T-helper 17 cell (primary cell): ENCODE measurements around the gene GRIFIN. TPM values are rescaled to one million over a fixed set of nuclear protein-coding genes. Genes with fewer than 3 reads are reported as not detected.
A peak's percentile ranks its signal among the peaks of the same experiment; 100 is the strongest.

Experiments used
- ATAC-seq: fragments of 150-1000 bp; cut with Tn5 transposase; 2 replicates; pipeline ENCODE4 v1.10.0; 2021; ENCODE audit warnings: mild to moderate bottlenecking, moderate library complexity
- DNase-seq, 3 donors: peaks; one replicate each; pipeline versions ENCODE4 v3.0.0 to v3.0.0-alpha.2; 2020 to 2021
- H3K9me3 ChIP-seq: one replicate; pipeline ENCODE4 v1.7.0; 2013; ENCODE audit warnings: low read length, mild to moderate bottlenecking; ENCODE audit not compliant: control insufficient read depth, poor library complexity, severe bottlenecking
- H3K27ac Mint-ChIP-seq: one replicate; pipeline ENCODE4 v1.8.0; 2022; ENCODE audit warnings: mild to moderate bottlenecking, moderate library complexity, mixed read lengths
- H3K27me3 Mint-ChIP-seq: one replicate; pipeline ENCODE4 v1.8.0; 2022; ENCODE audit warnings: mixed read lengths
- H3K36me3 Mint-ChIP-seq: one replicate; pipeline ENCODE4 v1.8.0; 2022; ENCODE audit warnings: low read depth, mixed read lengths
- H3K4me1 Mint-ChIP-seq: one replicate; pipeline ENCODE4 v1.8.0; 2022; ENCODE audit warnings: mild to moderate bottlenecking, mixed read lengths
- H3K4me3 Mint-ChIP-seq: one replicate; pipeline ENCODE4 v1.8.0; 2022; ENCODE audit warnings: mild to moderate bottlenecking, moderate library complexity, mixed read lengths
- total RNA-seq, 4 donors: library from RNA in 2 of 4; stranded (reverse) in 2 of 4; gene quantifications; one replicate each; pipeline ENCODE4 v1.2.3 and lab custom pipeline; 2022 to 2026

GRIFIN gene
- total RNA-seq, 2 donors from 2014 or later: not detected

DNA sequence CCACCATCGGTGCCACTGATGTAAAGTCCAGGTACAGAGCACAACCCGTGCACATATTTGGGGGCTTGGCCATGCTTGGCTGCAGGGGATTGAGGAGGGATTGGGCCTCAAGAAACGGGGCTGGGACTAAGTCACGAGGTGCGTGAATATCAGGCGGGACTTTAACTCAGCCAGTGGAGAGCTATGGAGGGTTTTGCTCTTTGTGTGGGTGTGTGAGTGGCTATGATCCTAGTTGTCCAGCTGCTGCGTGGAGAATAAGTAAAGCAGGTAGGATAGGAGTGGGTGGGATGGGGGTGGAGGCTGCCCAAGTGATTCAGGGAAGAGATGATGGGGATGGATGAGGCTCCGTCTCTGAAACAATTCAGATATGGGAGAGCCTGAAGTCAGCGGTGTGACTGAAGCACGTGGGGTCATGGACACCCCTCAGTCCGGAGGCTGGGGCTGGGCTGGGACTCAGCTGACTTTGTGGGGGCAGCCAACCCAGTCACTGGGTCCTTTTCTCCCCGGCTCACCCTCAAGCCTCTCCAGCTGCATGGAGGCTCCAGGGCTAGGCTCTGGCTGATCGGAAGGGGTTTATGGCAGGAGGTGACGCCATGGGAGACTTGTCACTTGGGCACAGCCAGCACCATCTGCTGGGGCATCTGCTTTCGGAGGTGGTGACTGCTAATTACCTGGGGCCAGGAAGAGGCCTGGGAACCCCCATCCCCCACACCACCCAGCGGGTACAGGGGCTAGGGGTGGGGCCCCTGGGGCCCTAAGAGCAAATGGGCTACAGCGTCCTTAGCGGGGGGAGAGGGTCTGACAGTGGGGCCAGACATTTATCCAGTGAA lies 41.7 kb upstream of the GRIFIN start:
- DNase-seq: no peak
- H3K36me3 Mint-ChIP-seq: peaks cover 4% of the 10 kb centered on the region

DNA sequence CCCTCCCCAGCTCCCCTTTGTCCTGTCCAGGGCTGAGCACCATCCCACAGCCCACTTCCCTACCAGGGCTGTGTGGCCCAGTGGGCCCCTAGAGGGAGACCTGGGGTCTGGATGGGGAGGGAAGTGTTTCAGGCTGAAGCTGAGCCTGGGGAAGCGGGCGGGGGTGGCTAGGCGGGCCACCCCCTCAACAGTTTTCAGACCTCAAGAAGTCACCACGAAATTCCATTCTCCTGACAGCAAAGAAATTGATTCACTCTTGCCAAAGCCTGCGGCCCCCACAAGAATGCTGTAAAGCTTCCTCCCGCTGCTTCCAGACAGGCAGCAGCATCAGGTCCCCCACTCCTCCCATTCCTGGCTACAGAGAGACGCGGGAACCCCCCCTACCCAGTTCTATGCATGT lies 40.8 kb upstream of the GRIFIN start:
- no peaks in the 10 kb centered on the region for H3K9me3 ChIP-seq
- Mint-ChIP-seq H3K4me3 (no peak overlapping the region), H3K4me1 (peaks cover 29% of the 10 kb centered on the region), H3K27me3 (no peaks in the 10 kb centered on the region), H3K36me3 (no peaks in the 10 kb centered on the region), H3K27ac (peak overlapping the region; percentile 12)
- ATAC-seq (no peak), DNase-seq (no peak)

More for the DNA sequence above, 41.7 kb upstream of the GRIFIN start:
- H3K27me3 Mint-ChIP-seq: no peaks in the 10 kb centered on the region
- H3K9me3 ChIP-seq: no peaks in the 10 kb centered on the region
- peaks cover 26% of the 10 kb centered on the region for H3K4me1 Mint-ChIP-seq
- H3K4me3 Mint-ChIP-seq: peak overlapping the region; percentile 83
- no peak for ATAC-seq
- peak overlapping the region; percentile 12 for H3K27ac Mint-ChIP-seq

DNA sequence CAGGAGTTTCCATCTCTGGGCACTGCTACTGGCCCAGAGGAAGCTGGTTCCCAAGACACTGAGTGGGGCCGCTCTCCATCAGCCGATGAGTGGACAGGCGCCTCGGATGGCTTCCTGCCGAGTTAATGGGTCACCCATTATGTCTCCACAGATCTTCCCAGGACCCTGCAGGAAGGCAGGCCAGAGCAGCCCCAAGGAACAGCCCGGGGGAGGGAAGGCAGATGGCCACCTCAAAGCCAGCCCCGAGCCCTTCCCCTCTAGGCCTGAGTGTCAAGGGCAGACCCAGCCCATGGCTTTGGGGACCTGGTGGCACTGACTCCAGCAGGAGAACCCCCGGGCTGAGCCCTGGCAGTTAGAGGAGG lies 40.0 kb upstream of the GRIFIN start:
- no peak overlapping the region for H3K27ac Mint-ChIP-seq
- ATAC-seq: no peak

DNA sequence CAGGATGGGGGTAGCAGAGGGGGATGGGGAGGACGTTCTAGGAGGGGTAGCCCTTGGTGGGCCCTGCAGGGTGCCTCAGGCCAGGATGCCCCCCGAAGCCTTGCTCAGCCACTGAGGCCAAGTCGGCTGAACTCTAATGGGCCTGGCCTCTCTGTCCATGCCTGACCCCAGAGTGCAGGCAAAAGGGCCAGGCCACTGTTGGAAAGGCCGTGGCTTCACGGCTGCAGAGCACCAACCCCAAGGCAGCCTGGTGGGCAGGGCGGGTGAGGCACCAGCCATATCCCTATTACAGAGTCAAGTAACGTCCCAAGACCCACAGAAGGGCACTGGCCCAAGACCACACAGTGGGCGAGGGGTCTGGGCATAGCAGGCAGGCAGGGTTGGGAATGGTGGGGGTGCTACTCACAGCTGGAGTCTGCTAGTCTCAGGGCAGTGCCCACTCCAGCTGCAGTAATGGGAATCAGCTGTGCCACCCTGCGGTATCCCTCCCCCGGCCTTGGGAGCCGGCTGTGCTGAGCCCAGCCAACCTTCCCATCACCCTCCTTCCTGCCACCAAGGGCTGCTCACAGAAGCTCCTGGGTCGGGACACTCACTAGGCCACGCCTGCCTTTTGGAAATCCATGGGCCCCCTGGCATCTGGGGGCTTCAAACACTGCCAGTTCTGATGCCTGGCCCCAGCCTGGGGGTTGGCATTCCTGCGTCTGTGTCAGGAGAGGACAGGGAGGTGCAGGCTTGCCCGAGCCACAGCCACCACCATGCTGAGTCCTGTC lies 39.4 kb upstream of the GRIFIN start:
- no peak overlapping the region for H3K27ac Mint-ChIP-seq
- H3K4me1 Mint-ChIP-seq: peaks cover 30% of the 10 kb centered on the region

More for the DNA sequence above, 40.0 kb upstream of the GRIFIN start:
- Mint-ChIP-seq H3K27me3 (no peaks in the 10 kb centered on the region), H3K4me3 (no peak overlapping the region), H3K4me1 (peaks cover 28% of the 10 kb centered on the region), H3K36me3 (no peaks in the 10 kb centered on the region)
- DNase-seq: no peak
- no peaks in the 10 kb centered on the region for H3K9me3 ChIP-seq

DNA sequence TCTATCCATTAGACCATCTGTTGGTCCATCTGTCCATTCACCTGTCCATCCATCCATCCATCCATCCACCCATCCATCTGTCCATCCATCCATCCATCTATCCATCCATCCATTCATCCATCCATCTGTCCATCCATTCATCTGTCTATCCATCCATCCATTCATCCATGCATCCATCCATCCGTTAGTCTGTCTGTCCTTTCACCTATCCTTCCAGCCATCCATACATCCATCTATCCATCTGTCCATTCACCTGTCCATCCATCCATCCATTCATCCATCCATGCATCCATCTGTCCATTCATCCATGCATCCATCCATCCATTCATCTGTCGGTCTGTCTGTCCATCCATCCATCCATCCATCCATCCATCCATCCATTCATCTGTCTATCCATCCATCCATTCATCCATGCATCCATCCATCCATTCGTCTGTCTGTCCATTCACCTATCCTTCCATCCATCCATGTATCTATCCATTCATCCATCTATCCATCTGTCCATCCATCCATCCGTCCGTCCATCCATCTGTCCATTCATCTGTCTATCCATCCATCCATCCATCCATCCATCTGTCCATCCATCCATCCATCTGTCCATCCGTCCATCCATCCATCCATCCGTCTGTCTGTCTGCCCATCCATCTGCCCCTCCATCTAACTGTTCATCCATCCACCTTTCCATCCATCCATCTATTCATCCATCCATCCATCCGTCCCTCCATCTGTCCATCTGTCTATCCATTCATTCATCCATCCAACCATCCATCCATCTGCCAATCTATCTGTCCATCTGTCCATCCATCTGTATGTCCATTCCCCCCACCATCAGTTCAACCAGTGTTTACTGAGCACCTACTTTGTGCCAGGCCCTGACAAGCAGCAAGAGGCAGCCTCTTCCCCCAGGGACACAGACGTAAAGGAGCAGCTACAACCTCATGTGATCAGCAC lies 38.5 kb upstream of the GRIFIN start:
- no peak overlapping the region for H3K27ac Mint-ChIP-seq
- peaks cover 34% of the 10 kb centered on the region for H3K4me1 Mint-ChIP-seq
- no peaks in the 10 kb centered on the region for H3K9me3 ChIP-seq
- H3K36me3 Mint-ChIP-seq: no peaks in the 10 kb centered on the region
- no peaks in the 10 kb centered on the region for H3K27me3 Mint-ChIP-seq
- H3K4me3 Mint-ChIP-seq: no peak overlapping the region
- no peak for DNase-seq
- ATAC-seq: no peak

More for the DNA sequence above, 39.4 kb upstream of the GRIFIN start:
- no peaks in the 10 kb centered on the region for H3K27me3 Mint-ChIP-seq
- no peak for DNase-seq
- H3K4me3 Mint-ChIP-seq: no peak overlapping the region
- H3K9me3 ChIP-seq: no peaks in the 10 kb centered on the region
- no peaks in the 10 kb centered on the region for H3K36me3 Mint-ChIP-seq
- ATAC-seq: no peak

DNA sequence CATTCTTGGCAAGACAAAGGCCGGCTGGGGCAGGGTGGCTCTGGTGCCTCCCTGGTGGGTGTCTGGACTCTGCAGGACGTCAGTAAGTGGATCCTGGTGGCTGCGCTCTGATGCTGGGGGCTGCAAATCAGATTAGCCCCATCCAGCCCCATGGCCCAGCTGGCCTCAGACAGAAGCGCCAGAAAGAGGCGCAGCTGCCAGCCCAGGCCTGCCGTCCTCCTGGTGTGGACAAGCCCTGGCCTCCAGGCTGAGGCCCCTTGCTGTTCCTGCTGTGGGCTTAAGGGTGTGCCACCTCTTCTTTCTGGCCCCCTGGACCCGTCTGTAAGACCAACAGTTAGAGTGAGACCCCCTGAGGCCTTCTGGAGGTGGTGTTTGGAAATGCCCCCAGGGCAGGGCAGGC lies 37.5 kb upstream of the GRIFIN start:
- no peaks in the 10 kb centered on the region for H3K36me3 Mint-ChIP-seq
- no peak for DNase-seq
- peak overlapping the region; percentile 93 for H3K27ac Mint-ChIP-seq
- H3K9me3 ChIP-seq: no peaks in the 10 kb centered on the region
- ATAC-seq: no peak
- no peaks in the 10 kb centered on the region for H3K27me3 Mint-ChIP-seq
- H3K4me3 Mint-ChIP-seq: no peak overlapping the region
- peaks cover 44% of the 10 kb centered on the region for H3K4me1 Mint-ChIP-seq

DNA sequence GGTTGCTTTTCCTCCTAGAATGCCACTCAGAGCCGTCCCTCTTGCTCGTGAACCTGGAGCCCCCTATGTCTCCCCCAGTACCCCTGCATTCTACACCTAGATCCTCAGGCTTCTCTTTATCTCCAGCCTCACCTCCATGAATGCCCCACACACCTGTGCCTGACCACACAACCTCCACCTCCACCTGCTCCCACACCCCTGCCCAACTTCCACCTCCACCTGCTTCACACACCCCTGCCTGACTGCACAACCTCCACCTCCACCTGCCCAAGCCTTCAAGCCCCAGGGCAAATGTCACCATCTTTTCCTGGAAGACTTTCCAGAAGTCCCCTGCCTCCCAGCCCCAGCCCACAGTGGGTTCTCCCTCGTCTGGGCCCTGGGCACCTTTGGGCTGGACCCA lies 36.5 kb upstream of the GRIFIN start:
- Mint-ChIP-seq H3K27ac (peak overlapping the region; percentile 93), H3K27me3 (no peaks in the 10 kb centered on the region), H3K4me1 (peaks cover 48% of the 10 kb centered on the region), H3K36me3 (no peaks in the 10 kb centered on the region), H3K4me3 (peak overlapping the region; percentile 86)
- H3K9me3 ChIP-seq: no peaks in the 10 kb centered on the region
- no peak for DNase-seq
- ATAC-seq: no peak

DNA sequence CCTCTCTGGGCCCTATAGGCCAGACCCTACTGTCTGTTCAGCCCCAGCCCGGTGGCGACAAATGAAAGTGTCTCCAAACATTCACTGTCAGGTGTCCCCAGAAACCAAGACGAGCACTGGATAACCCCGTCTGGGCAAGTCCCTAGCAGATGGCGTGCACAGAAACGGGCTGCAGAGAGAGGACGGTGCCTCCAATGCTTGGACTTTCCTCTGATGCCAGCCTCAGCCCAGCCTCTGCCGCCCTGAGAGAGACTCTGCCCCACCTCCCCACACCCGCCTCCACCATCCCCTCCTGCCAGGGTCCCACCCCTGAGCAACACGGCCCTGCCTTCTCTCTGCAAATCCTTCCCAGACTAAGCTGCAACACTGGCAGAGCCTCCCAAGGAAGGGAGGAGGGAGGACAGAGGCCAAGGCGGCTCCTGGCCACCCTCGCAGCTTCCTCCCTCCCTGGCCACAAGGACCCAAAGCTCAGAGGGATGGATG lies 36.0 kb upstream of the GRIFIN start:
- Mint-ChIP-seq H3K4me3 (peak overlapping the region; percentile 86), H3K27ac (peak overlapping the region; percentile 93), H3K4me1 (peaks cover 44% of the 10 kb centered on the region), H3K27me3 (no peaks in the 10 kb centered on the region), H3K36me3 (no peaks in the 10 kb centered on the region)
- no peaks in the 10 kb centered on the region for H3K9me3 ChIP-seq
- ATAC-seq (peak; percentile 22), DNase-seq (no peak)

DNA sequence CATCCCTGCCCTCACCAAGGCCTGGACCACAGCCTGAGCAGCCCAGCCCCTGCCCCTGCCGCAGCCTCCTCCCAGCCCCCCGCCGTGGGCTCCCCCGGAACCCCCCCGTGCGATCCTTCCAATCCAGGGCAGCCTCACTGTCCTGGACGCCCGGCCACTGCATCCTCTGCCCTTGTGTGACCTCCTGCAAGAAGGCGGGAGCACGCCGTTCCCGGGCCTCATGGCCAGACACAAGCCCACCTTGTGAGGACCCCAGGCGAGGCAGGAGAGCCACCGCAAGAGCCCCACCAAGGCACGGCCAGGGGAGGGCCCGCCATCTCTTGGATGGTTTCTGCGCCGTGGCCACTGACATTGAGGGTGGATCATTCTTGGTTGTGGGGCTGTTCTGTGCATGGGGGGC lies 35.6 kb upstream of the GRIFIN start:
- ATAC-seq: no peak
- no peak for DNase-seq
- peak overlapping the region; percentile 86 for H3K4me3 Mint-ChIP-seq
- no peaks in the 10 kb centered on the region for H3K36me3 Mint-ChIP-seq
- no peaks in the 10 kb centered on the region for H3K27me3 Mint-ChIP-seq
- no peaks in the 10 kb centered on the region for H3K9me3 ChIP-seq
- peaks cover 42% of the 10 kb centered on the region for H3K4me1 Mint-ChIP-seq
- peak overlapping the region; percentile 93 for H3K27ac Mint-ChIP-seq

DNA sequence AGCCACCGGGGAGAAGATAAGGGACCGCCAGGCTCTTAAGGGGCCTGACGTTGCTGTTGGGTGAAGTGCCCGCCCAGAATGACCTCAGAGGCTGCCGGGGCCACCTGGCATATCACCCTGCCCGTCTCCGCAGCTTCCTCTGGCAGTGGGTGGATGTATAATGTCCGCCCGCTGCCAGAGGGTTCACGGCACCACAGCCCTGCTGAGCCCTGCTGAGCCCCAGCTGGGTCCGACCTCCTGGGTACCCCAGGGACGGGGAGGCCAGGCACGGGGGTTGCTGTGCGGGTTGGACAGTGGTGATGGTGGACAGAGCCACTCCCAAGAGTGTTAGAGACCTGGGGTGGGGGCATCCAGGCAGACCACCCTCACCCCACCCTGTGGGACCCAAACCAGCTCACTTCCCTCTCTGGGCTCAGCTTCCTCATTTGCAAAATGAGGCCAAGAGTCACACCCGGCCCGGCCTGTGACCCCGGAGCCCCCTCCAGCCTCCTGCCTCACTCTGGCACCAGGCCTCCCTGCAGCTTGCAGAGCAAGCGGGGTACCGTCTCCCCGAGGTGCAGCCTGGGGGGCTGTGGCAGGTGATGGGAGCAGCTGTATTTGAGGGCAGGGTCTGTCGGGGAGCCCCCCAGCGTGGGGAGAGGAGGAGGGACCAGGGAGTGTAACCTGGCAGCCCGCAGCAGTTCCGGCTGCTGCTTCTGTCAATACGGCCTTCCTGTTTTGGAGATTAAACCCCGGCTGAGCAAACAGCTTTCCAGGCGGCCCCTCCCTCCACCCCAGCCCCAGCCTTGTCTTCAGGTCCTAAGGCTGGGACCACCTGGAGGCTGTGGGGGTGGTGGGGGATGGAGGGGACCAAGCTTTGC lies 34.9 kb upstream of the GRIFIN start:
- ATAC-seq: peak; percentile 43
- Mint-ChIP-seq H3K27me3 (no peaks in the 10 kb centered on the region), H3K27ac (peak overlapping the region; percentile 93), H3K36me3 (no peaks in the 10 kb centered on the region), H3K4me3 (peak overlapping the region; percentile 86), H3K4me1 (peaks cover 42% of the 10 kb centered on the region)
- no peaks in the 10 kb centered on the region for H3K9me3 ChIP-seq
- peak in 1 of 3 donors; percentile 50 for DNase-seq

DNA sequence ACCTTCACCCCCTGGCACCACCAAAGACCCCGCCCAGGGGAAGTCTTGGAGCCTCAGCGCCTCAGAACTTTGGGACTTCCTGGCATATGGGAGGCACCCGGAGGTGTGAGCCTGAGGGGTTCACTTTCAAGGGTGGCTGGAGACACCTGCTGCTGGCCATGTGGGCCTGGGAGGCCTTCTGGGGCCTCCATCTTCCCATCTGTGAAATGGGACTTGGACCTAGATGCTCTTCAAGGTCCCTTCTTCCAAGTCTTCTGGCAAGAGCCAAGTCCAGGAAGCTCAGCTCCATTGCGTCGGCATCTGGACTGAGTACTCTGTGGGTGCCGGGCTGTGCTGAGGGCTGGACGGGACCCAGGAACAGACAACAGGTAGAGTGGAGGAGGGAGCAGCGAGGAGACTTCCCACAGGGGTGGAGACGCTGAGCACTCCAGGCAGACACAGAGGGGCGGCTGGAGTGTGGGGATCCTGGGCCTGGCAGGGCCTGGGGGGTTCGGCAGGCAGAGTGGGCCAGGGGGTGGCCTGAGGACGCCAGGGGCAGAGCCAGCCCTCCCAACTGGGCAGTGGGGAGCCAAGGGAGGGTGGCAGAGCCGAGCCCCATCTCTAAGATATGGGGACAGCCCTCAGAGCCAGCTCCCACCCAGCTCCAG lies 34.1 kb upstream of the GRIFIN start:
- peak overlapping the region; percentile 93 for H3K27ac Mint-ChIP-seq
- H3K4me1 Mint-ChIP-seq: peaks cover 42% of the 10 kb centered on the region
- H3K9me3 ChIP-seq: no peaks in the 10 kb centered on the region
- DNase-seq (no peak), ATAC-seq (no peak)
- no peaks in the 10 kb centered on the region for H3K27me3 Mint-ChIP-seq
- H3K4me3 Mint-ChIP-seq: peak overlapping the region; percentile 86
- no peaks in the 10 kb centered on the region for H3K36me3 Mint-ChIP-seq
